Stomach (tissue), 9 donors: ENCODE data around the gene SPARCL1. TPM values are rescaled to one million over a fixed set of nuclear protein-coding genes. Genes with fewer than 3 reads are reported as not detected.

Experiments used
- DNase-seq, 2 donors: peaks; one replicate each; pipeline versions ENCODE4 v3.0.0 to v3.0.0-alpha.2; 2013 to 2019
- H3K27ac ChIP-seq, 5 donors: fragments of 200-600 bp in 4 of 5; sonication (generic) in 4 of 5; one replicate each; pipeline ENCODE4 v1.5.1; 2013 to 2019; ENCODE audit warnings: mild to moderate bottlenecking in 1 of 5, moderate library complexity in 1 of 5
- H3K27me3 ChIP-seq, 3 donors: fragments of 200-600 bp; sonication (generic); one replicate each; pipeline ENCODE4 v1.5.1; 2017 to 2019; ENCODE audit warnings: mixed run types in 1 of 3
- H3K36me3 ChIP-seq, 4 donors: fragments of 200-600 bp; sonication (generic); 1 replicate in 3 of 4; 2 replicates in 1 of 4; pipeline ENCODE4 v1.5.1; 2016 to 2019
- H3K4me1 ChIP-seq, 4 donors: fragments of 200-600 bp; sonication (generic); one replicate each; pipeline ENCODE4 v1.5.1; 2016 to 2019
- H3K4me3 ChIP-seq, 4 donors: fragments of 200-600 bp; sonication (generic) in 3 of 4; one replicate each; pipeline ENCODE4 v1.5.1; 2016 to 2019; ENCODE audit warnings: mild to moderate bottlenecking in 1 of 4
- H3K9me3 ChIP-seq, 4 donors: fragments of 200-600 bp; sonication (generic); one replicate each; pipeline ENCODE4 v1.5.1; 2016 to 2019
- EP300 ChIP-seq: sonication (generic); formaldehyde crosslinking; IDR thresholded peaks from one replicate; pipeline ENCODE4 v1.6.1; 2017; ENCODE audit warnings: antibody characterized with exemption
- POLR2A ChIP-seq, 4 donors: fragments of 450-650 bp; IDR thresholded peaks; one replicate each; pipeline ENCODE4 v1.6.1; 2016; ENCODE audit warnings: antibody characterized with exemption in 4 of 4, control low read depth in 2 of 4, mild to moderate bottlenecking in 1 of 4, moderate library complexity in 1 of 4
- POLR2AphosphoS5 ChIP-seq, 3 donors: sonication (generic); formaldehyde crosslinking; IDR thresholded peaks; one replicate each; pipeline ENCODE4 v1.6.1; 2016; ENCODE audit warnings: antibody characterized with exemption in 3 of 3
- WGBS, 5 donors: extraction: QIAGEN DNeasy Blood & Tissue Kit in 3 of 5; methylation state at CpG; one replicate each; pipeline versions ENCODE4 v1.1.5 to v1.1.7; 2013 to 2018; 5-methylcytosine and 5-hydroxymethylcytosine counted together
- intact Hi-C: fragments of 100-400 bp; cut with DNase I; formaldehyde crosslinking; loops from one replicate; pipeline ENCODE4 v1.15.1; 2023; ENCODE audit warnings: low total_unique reads
- polyA plus RNA-seq, 3 donors: library from polyadenylated mRNA; stranded (reverse); fragments of 200-250 nt; gene quantifications; one replicate each; pipeline ENCODE4 v1.2.3, GENCODE V29; 2013
- total RNA-seq, 5 donors: library from RNA; depleted of rRNA; stranded (reverse); fragments of >200 nt; gene quantifications; one replicate each; pipeline versions ENCODE4 v1.1.0 to v1.2.3, GENCODE V29; 2014 to 2016
- TF ChIP-seq, protein P1 (sequence below), 7 experiments: fragments of 450-650 bp in 4 of 7; fragments of 200-600 bp in 3 of 7; sonication (generic) in 3 of 7; IDR thresholded peaks; one replicate each; pipeline ENCODE4 v1.5.1; 2016 to 2019; ENCODE audit warnings: antibody characterized with exemption in 7 of 7, control low read depth in 2 of 7, mild to moderate bottlenecking in 1 of 7
- donor health status: healthy with polysubstance abuse.
- donor health status: Bipolar disorder and iron deficiency.
- donor health status: healthy.

SPARCL1 gene
- total and polyA plus RNA-seq, 8 donors, result 36.9 to 710 (median 192) TPM

DNA sequence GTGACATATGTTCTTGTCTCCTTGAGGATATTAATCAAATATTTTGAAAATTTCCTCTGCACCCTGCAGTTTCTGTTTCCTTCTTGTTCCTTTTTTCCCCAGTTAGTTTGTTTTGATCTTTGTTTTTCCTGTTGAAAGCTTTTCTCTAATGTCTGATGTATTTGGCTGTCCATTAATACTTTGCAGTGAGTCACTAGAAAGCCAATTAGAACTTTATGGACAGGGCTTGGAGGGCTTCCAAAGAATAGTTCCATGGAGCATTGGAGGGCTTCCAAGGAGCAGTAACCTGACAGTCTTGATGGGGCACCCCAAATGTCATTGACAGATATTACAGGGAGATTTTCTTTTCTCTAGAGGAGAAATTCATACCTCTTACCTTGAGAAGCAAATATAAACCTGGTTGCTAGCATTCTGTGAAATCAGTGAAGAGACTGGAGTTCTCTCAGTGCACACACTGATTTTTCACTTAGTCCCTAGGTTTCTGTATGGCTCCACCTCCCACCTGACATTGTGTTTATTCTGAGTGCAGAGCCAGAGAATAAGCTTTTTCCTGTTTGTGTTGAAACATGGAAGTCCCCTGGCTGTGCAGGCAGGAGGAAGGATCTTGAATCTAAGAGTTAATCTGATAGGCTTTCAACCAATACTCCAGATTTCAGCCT lies 26.5 kb downstream of the SPARCL1 start:
- intact Hi-C loops, result no loop called here
- Histone ChIP-seq H3K4me1 (peaks cover 0 to 43% (median 24%) of the 10 kb centered on the region in 4 donors), H3K4me3 (no peak overlapping the region), H3K9me3 (no peaks in the 10 kb centered on the region), H3K36me3 (peaks cover 0 to 3% (median under 1%) of the 10 kb centered on the region in 4 donors), H3K27ac (peak overlapping the region in 3 of 5 donors; percentile 6 to 61 (median 60)), H3K27me3 (no peaks in the 10 kb centered on the region)
- DNase-seq, result no peak
- TF ChIP-seq POLR2A (IDR thresholded peaks at IDR 0.05), result no peak
- TF ChIP-seq, protein P1, sequence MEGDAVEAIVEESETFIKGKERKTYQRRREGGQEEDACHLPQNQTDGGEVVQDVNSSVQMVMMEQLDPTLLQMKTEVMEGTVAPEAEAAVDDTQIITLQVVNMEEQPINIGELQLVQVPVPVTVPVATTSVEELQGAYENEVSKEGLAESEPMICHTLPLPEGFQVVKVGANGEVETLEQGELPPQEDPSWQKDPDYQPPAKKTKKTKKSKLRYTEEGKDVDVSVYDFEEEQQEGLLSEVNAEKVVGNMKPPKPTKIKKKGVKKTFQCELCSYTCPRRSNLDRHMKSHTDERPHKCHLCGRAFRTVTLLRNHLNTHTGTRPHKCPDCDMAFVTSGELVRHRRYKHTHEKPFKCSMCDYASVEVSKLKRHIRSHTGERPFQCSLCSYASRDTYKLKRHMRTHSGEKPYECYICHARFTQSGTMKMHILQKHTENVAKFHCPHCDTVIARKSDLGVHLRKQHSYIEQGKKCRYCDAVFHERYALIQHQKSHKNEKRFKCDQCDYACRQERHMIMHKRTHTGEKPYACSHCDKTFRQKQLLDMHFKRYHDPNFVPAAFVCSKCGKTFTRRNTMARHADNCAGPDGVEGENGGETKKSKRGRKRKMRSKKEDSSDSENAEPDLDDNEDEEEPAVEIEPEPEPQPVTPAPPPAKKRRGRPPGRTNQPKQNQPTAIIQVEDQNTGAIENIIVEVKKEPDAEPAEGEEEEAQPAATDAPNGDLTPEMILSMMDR (IDR thresholded peaks at IDR 0.05), result no peak
- no peak for TF ChIP-seq EP300
- TF ChIP-seq POLR2AphosphoS5 (IDR thresholded peaks at IDR 0.05), result no peak

DNA sequence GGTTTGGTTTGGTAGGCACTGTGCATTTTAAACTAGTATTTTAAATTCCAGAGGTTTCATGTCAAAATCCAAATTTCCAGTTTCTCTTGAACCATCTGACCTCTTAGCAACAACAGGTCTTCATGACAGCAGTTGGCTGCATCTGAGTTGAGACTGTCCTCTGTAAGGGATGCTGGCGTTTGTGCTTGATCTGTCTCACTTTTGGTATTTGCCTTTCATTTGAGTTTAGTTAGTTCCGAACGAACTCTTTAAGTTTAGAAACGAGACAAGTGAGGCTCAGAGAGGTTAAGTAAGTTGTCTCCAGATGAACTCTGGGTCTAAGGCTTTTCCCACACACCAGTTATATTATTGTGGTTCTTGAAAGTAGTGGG lies 29.1 kb downstream of the SPARCL1 start:
- no peak overlapping the region for H3K4me3 ChIP-seq
- intact Hi-C loops, result no loop called here
- no peak for DNase-seq
- H3K27me3 ChIP-seq, result no peaks in the 10 kb centered on the region
- TF ChIP-seq EP300, result no peak
- no peaks in the 10 kb centered on the region for H3K9me3 ChIP-seq
- peak overlapping the region in 2 of 5 donors; percentile 67 to 78 for H3K27ac ChIP-seq
- peaks cover 0 to 40% (median 18%) of the 10 kb centered on the region in 4 donors for H3K4me1 ChIP-seq
- H3K36me3 ChIP-seq, result peaks cover 2 to 24% (median 11%) of the 10 kb centered on the region in 4 donors
- WGBS, 5 donors, result 53 to 75% (median 60%) methylated on average over 4 of the region's 4 CpGs

DNA sequence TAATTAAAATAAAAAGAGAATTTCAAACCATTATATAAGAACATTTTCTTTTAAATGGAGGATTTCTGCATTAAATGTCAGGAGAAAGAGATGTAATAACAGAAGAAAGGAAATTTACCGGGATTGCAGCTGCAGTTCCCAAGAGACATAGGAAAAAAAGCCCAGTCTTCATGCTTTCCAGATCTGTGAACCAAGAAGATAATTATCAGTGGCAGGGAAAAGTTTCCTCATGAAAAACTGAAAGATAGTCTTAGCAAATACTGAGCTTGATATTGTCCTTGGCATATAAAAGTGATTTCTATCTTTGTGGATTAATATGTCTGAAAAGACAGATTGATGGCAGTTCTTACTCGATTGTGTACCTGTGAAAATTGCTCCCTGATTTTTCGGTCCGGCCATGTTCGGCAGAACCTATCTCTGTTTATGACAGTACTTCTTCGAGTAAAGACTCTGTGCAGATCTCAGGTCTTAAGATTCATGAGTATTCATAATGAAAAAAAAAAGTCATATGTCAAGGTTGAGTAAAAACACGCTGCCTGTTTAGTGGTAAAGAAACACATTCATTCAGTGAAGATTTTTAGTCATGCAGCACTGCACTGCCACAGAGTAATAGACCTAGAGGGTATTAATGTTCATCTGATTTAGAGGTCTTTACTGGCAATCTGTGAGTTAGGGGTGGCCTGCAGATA lies 29.6 kb downstream of the SPARCL1 start:
- no peaks in the 10 kb centered on the region for H3K9me3 ChIP-seq
- intact Hi-C loops, result no loop called here
- peak overlapping the region in 4 of 5 donors; percentile 58 to 78 (median 70) for H3K27ac ChIP-seq
- H3K27me3 ChIP-seq, result no peaks in the 10 kb centered on the region
- 68 to 81% (median 78%) methylated on average over 7 of the region's 7 CpGs for WGBS, 5 donors
- H3K36me3 ChIP-seq, result peaks cover 5 to 29% (median 13%) of the 10 kb centered on the region in 4 donors
- peaks cover 0 to 40% (median 18%) of the 10 kb centered on the region in 4 donors for H3K4me1 ChIP-seq
- DNase-seq, result no peak
- H3K4me3 ChIP-seq, result no peak overlapping the region
- TF ChIP-seq POLR2A (IDR thresholded peaks at IDR 0.05) (no peak), POLR2AphosphoS5 (IDR thresholded peaks at IDR 0.05) (no peak), EP300 (no peak)
- TF ChIP-seq, protein P1 (IDR thresholded peaks at IDR 0.05), result no peak

DNA sequence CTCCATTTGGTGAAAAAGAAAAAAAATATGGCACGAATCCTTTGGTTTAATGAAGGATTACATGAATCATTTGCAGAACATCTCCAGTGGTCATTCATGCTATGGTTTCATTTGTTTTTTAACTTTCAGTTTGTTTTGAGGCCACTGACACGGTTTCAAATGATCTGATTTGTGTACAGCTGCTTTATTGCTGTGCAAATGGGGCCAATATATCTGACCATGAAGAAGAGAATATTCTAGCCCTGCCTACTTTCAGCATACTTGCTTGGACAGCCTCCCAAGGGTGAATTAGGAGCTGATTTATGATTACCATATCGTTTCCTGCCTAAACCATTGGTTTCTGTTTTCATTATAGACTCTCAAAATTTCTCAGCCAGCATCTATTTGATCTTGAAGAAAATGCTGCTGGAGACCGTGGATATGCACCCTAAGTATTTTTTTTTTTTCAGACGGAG lies 30.7 kb downstream of the SPARCL1 start:
- peak in 1 of 2 donors; percentile 63 for DNase-seq
- Histone ChIP-seq H3K9me3 (no peaks in the 10 kb centered on the region), H3K27me3 (no peaks in the 10 kb centered on the region), H3K4me3 (peak overlapping the region in 2 of 4 donors; percentile 4 to 7), H3K4me1 (peaks cover 0 to 46% (median 19%) of the 10 kb centered on the region in 4 donors), H3K36me3 (peaks cover 15 to 40% (median 24%) of the 10 kb centered on the region in 4 donors), H3K27ac (peak overlapping the region in 4 of 5 donors; percentile 58 to 78 (median 70))
- intact Hi-C loops, result no loop called here
- TF ChIP-seq, protein P1 (IDR thresholded peaks at IDR 0.05), result no peak
- TF ChIP-seq POLR2AphosphoS5 (IDR thresholded peaks at IDR 0.05), result peak in 1 of 3 donors; percentile 1
- WGBS, 5 donors, result 33 to 58% (median 53%) methylated on average over 5 of the region's 5 CpGs
